BLaER1 treated with 17β-estradiol and CSF1 and Interleukin-3, amounts not matched to agents 10 nM and 100 nM (cell line): ENCODE data around the gene EEF1G.

Source experiments
- H3K27ac ChIP-seq, 11 experiments: shearing (Covaris generic); formaldehyde crosslinking; 2 replicates each; pipeline ENCODE4 v1.8.1; 2022
- H3K27me3 ChIP-seq, 11 experiments: shearing (Covaris generic); formaldehyde crosslinking; 2 replicates each; pipeline ENCODE4 v1.8.1; 2022
- H3K36me3 ChIP-seq, 11 experiments: shearing (Covaris generic); formaldehyde crosslinking; 2 replicates each; pipeline ENCODE4 v1.8.1; 2022
- H3K4me1 ChIP-seq, 10 experiments: shearing (Covaris generic); formaldehyde crosslinking; 2 replicates each; pipeline ENCODE4 v1.8.1; 2022
- H3K4me2 ChIP-seq, 11 experiments: shearing (Covaris generic); formaldehyde crosslinking; 2 replicates each; pipeline ENCODE4 v1.8.1; 2022
- H3K4me3 ChIP-seq, 10 experiments: shearing (Covaris generic); formaldehyde crosslinking; 2 replicates each; pipeline ENCODE4 v1.8.1; 2022
- H3K9ac ChIP-seq, 11 experiments: shearing (Covaris generic); formaldehyde crosslinking; 2 replicates each; pipeline ENCODE4 v1.8.1; 2022
- H3K9me3 ChIP-seq, 11 experiments: shearing (Covaris generic); formaldehyde crosslinking; replicated peaks in 1 of 11; 2 replicates each; pipeline ENCODE4 v1.8.1; 2022
- H4K20me1 ChIP-seq, 11 experiments: shearing (Covaris generic); formaldehyde crosslinking; 2 replicates each; pipeline ENCODE4 v1.8.1; 2022
- Cebpa-rat ChIP-seq, 11 experiments: shearing (Covaris generic); IDR thresholded peaks; 2 replicates each; pipeline ENCODE4 v1.8.1; 2022

The EEF1G gene

GRCh38 chr11:62613291-62613778, 39.6 kb upstream of the EEF1G start:
- Histone ChIP-seq H4K20me1 (peaks cover 0 to 12% (median 0%) of the 10 kb centered on the region in 11 experiments; a peak in 2 of 22 replicates), H3K27me3 (no peaks in the 10 kb centered on the region), H3K4me2 (peak overlapping the region in 7 of 11 experiments; percentile 31 to 100 (median 60); a peak in 7 of 22 replicates), H3K9ac (peak overlapping the region in 9 of 11 experiments; percentile 31 to 91 (median 88); a peak in 15 of 22 replicates), H3K27ac (peak overlapping the region in 10 of 11 experiments; percentile 9 to 91 (median 84); a peak in 19 of 22 replicates), H3K4me3 (peak overlapping the region in 2 of 10 experiments; percentile 72 to 81; a peak in 2 of 20 replicates), H3K4me1 (peaks cover 36 to 58% (median 41%) of the 10 kb centered on the region in 10 experiments), H3K9me3 (no peaks in the 10 kb centered on the region), H3K36me3 (peaks cover 15 to 65% (median 30%) of the 10 kb centered on the region in 11 experiments)
- TF ChIP-seq Cebpa-rat (IDR thresholded peaks at IDR 0.05), result no peak

GRCh38 chr11:62612366-62613290, 38.9 kb upstream of the EEF1G start, which contains the start of the genes EML3 and ROM1:
TSS of gene EML3 (minus strand) at chr11:62612775. CDS start at chr11:62612457, 318 bp downstream.
TSS of gene ROM1 (plus strand) at chr11:62613257. CDS start at chr11:62613282, 25 bp downstream.
- H3K4me1 ChIP-seq, result peaks cover 43 to 65% (median 48%) of the 10 kb centered on the region in 10 experiments
- H3K4me2 ChIP-seq, result peak within 1 kb of the TSS; percentile 91 to 100 (median 98)
- peak within 1 kb of the TSS; percentile 69 to 89 (median 74) for H3K4me3 ChIP-seq
- H3K27me3 ChIP-seq, result no peaks in the 10 kb centered on the region
- H3K36me3 ChIP-seq, result peaks cover 15 to 66% (median 33%) of the 10 kb centered on the region in 11 experiments
- peak within 1 kb of the TSS; percentile 84 to 94 (median 90) for H3K9ac ChIP-seq
- H3K27ac ChIP-seq, result peak within 1 kb of the TSS; percentile 72 to 91 (median 83)
- no peaks in the 10 kb centered on the region for H3K9me3 ChIP-seq
- H4K20me1 ChIP-seq, result peaks cover 0 to 19% (median 0%) of the 10 kb centered on the region in 11 experiments; a peak in 2 of 22 replicates
- TF ChIP-seq Cebpa-rat (IDR thresholded peaks at IDR 0.05), result no peak

GRCh38 chr11:62611705-62612365, 38.1 kb upstream of the EEF1G start:
- Histone ChIP-seq H3K36me3 (peaks cover 10 to 66% (median 29%) of the 10 kb centered on the region in 11 experiments), H3K4me3 (peak overlapping the region; percentile 69 to 89 (median 74)), H4K20me1 (peaks cover 0 to 21% (median 0%) of the 10 kb centered on the region in 11 experiments; a peak in 2 of 22 replicates), H3K4me1 (peaks cover 51 to 73% (median 55%) of the 10 kb centered on the region in 10 experiments), H3K27me3 (no peaks in the 10 kb centered on the region), H3K9ac (peak overlapping the region; percentile 84 to 94 (median 90)), H3K27ac (peak overlapping the region; percentile 72 to 91 (median 83)), H3K9me3 (no peaks in the 10 kb centered on the region), H3K4me2 (peak overlapping the region; percentile 91 to 100 (median 98))
- TF ChIP-seq Cebpa-rat (IDR thresholded peaks at IDR 0.05), result no peak

GRCh38 chr11:62610814-62611704, 37.4 kb upstream of the EEF1G start:
- Histone ChIP-seq H3K27me3 (no peaks in the 10 kb centered on the region), H3K4me1 (peaks cover 51 to 79% (median 56%) of the 10 kb centered on the region in 10 experiments), H3K9me3 (no peaks in the 10 kb centered on the region), H3K36me3 (peaks cover 8 to 66% (median 29%) of the 10 kb centered on the region in 11 experiments; a peak in 21 of 22 replicates), H3K4me3 (peak overlapping the region; percentile 69 to 89 (median 74)), H3K27ac (peak overlapping the region; percentile 72 to 91 (median 83)), H3K9ac (peak overlapping the region; percentile 84 to 94 (median 90)), H3K4me2 (peak overlapping the region; percentile 91 to 100 (median 98)), H4K20me1 (peaks cover 0 to 22% (median 0%) of the 10 kb centered on the region in 11 experiments; a peak in 3 of 22 replicates)
- no peak for TF ChIP-seq Cebpa-rat (IDR thresholded peaks at IDR 0.05)

GRCh38 chr11:62610403-62610802, 36.7 kb upstream of the EEF1G start:
- H3K4me1 ChIP-seq, result peaks cover 53 to 81% (median 58%) of the 10 kb centered on the region in 10 experiments
- H3K36me3 ChIP-seq, result peaks cover 14 to 66% (median 35%) of the 10 kb centered on the region in 11 experiments
- H3K9me3 ChIP-seq, result no peaks in the 10 kb centered on the region
- TF ChIP-seq Cebpa-rat (IDR thresholded peaks at IDR 0.05), result no peak
- H3K9ac ChIP-seq, result peak overlapping the region; percentile 84 to 94 (median 90)
- H4K20me1 ChIP-seq, result peaks cover 0 to 28% (median 0%) of the 10 kb centered on the region in 11 experiments; a peak in 3 of 22 replicates
- H3K4me3 ChIP-seq, result peak overlapping the region; percentile 8 to 89 (median 74); a peak in 16 of 20 replicates
- H3K27me3 ChIP-seq, result no peaks in the 10 kb centered on the region
- peak overlapping the region; percentile 91 to 100 (median 98) for H3K4me2 ChIP-seq
- peak overlapping the region in 9 of 11 experiments; percentile 72 to 91 (median 84); a peak in 15 of 22 replicates for H3K27ac ChIP-seq

- H4K20me1 ChIP-seq, result peaks cover 0 to 30% (median 0%) of the 10 kb centered on the region in 11 experiments; a peak in 3 of 22 replicates
- H3K4me2 ChIP-seq, result peak overlapping the region in 10 of 11 experiments; percentile 56 to 100 (median 96); a peak in 19 of 22 replicates
- H3K4me3 ChIP-seq, result no peak overlapping the region
- peak overlapping the region in 2 of 11 experiments; percentile 4 to 18; a peak in 2 of 22 replicates for H3K27ac ChIP-seq
- H3K4me1 ChIP-seq, result peaks cover 60 to 81% (median 72%) of the 10 kb centered on the region in 10 experiments
- H3K9ac ChIP-seq, result peak overlapping the region in 7 of 11 experiments; percentile 84 to 94 (median 90); a peak in 9 of 22 replicates
- H3K27me3 ChIP-seq, result no peaks in the 10 kb centered on the region
- H3K36me3 ChIP-seq, result peaks cover 21 to 72% (median 39%) of the 10 kb centered on the region in 11 experiments
- no peaks in the 10 kb centered on the region for H3K9me3 ChIP-seq
- no peak for TF ChIP-seq Cebpa-rat (IDR thresholded peaks at IDR 0.05)
Observed at GRCh38 chr11:62608776-62609175, 35.1 kb upstream of the EEF1G start.

GRCh38 chr11:62607714-62608113, 34.0 kb upstream of the EEF1G start:
- H3K36me3 ChIP-seq, result peaks cover 24 to 76% (median 43%) of the 10 kb centered on the region in 11 experiments
- no peaks in the 10 kb centered on the region for H3K27me3 ChIP-seq
- peaks cover 0 to 23% (median 0%) of the 10 kb centered on the region in 11 experiments; a peak in 2 of 22 replicates for H4K20me1 ChIP-seq
- no peak for TF ChIP-seq Cebpa-rat (IDR thresholded peaks at IDR 0.05)
- H3K4me2 ChIP-seq, result peak overlapping the region; percentile 51 to 100 (median 92)
- H3K4me3 ChIP-seq, result no peak overlapping the region
- H3K27ac ChIP-seq, result peak overlapping the region in 3 of 11 experiments; percentile 4 to 43 (median 38); a peak in 3 of 22 replicates
- H3K4me1 ChIP-seq, result peaks cover 66 to 85% (median 75%) of the 10 kb centered on the region in 10 experiments
- no peaks in the 10 kb centered on the region for H3K9me3 ChIP-seq
- H3K9ac ChIP-seq, result peak overlapping the region in 6 of 11 experiments; percentile 2 to 91 (median 63); a peak in 8 of 22 replicates
